A549 (cell line): ENCODE results near the gene ADCY1.

Source experiments
- CTCF ChIP-seq: fragments of >200 bp; sonication (Bioruptor Twin); formaldehyde crosslinking; IDR thresholded peaks from 3 replicates; pipeline ENCODE4 v1.5.1; 2016
- EP300 ChIP-seq, 2 experiments: fragments of >200 bp; sonication (Bioruptor Twin); formaldehyde crosslinking; IDR thresholded peaks; 2 replicates in 1 of 2; 3 replicates in 1 of 2; pipeline ENCODE4 v1.6.1; 2016 to 2017
- REST ChIP-seq: fragments of 200-600 bp; sonication (generic); IDR thresholded peaks from 2 replicates; pipeline ENCODE4 v1.6.1; 2016; ENCODE audit warnings: antibody characterized with exemption, mild to moderate bottlenecking, moderate library complexity

GRCh38 chr7:45645141-45645969 is 71.2 kb downstream of the ADCY1 start:
- no peak for TF ChIP-seq EP300 (IDR thresholded peaks at IDR 0.05)
- TF ChIP-seq REST: no peak
- no peak for TF ChIP-seq CTCF
